ENCODE results near the gene TSSC4.

The TSSC4 gene

DNA sequence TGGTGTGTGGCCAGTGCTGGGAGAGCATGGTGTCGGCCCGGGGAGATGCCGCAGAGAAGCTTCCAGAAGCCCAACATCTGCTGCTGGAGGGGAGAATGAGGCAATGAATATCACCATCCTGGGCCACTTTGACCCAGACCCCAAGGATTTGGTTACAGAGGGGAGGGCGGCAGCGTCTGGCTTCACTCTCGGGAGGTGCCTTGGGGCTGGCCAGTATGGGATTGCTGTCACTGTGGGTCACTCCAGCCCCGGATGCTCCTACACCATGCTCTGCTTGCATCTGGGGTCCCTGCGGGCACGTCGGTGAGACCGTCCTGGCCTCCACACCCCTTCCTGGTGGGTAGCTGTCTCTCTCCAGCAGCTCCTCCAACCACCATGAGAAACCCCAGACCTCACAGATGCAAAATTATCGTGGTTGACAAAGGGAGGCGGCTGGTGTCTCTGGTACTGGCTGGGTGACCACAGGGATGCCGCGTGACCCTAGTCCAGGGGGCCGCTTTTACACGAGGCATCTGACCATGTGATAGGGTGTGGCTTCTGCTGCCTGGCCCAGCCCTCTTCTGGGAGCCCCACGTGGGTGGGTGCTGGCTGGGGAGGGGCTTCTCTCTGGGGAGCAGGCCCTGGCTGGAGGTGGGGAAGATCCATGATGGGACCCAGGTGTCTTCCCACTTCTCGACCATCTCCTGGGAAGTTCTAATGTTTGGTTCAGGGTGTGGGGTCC, 49.9 kb downstream of the TSSC4 start:
- DNase-seq (ENCODE audit: low read depth): no peak

- no peak for DNase-seq (ENCODE audit: low read depth)
Measured at GRCh38 chr11:2451336-2451735, 50.8 kb downstream of the TSSC4 start.

GRCh38 chr11:2451916-2452315, 51.4 kb downstream of the TSSC4 start:
- DNase-seq (ENCODE audit: low read depth): no peak

DNA sequence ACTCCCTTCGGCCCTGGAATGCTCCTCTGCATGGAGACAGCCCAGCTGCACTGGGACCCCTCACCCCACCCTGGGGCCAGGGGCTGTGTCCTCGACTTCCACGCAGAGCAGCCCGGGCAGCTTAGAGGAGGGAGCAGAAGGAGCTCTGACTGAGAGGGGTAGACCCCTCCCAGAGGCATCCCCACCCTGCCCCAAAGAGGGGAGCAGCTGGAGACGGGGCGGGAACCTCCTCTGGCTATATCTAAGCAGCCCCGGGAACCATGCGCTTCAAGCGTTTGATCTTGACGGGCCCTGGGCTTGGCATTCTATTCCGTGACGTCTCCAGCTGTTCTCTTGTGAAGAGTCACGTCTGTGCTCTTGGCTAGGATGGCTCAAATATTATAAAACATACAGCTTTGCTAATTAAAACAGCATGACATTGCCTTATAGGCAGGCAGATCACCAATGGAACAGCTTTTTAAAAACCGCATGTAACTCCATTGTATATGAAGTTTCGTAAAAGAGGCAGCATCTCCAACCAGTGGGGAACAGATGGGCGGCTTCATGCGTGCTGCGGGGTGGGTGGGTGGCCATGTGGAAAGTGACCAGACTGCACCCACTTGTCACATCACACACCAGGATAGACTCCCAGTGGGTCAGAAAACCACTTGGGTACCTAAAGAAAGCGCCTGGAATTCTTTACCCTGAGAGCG, 51.9 kb downstream of the TSSC4 start:
- no peak for DNase-seq (ENCODE audit: low read depth)

- DNase-seq (ENCODE audit: low read depth): no peak
Measured at GRCh38 chr11:2453436-2453835, 52.9 kb downstream of the TSSC4 start.

Data from stimulated activated CD8-positive, alpha-beta memory T cell treated with anti-CD3 and anti-CD28 coated beads, Interleukin-4, amount 100 ng/mL, for 24 hours (primary cell).